H1 (cell line): Measurements from ENCODE around the gene THOP1. TPM values are rescaled to one million over a fixed set of nuclear protein-coding genes. Genes with fewer than 3 reads are reported as not detected.

ENCODE experiments used
- CTCF ChIA-PET: fragments of 300-600 bp; sonication (Branson Sonifier 250); formaldehyde crosslinking; loops from one replicate; lab custom pipeline; 2021; ENCODE audit not compliant: partially characterized antibody; lab: Charles Lee
- POLR2A ChIA-PET: fragments of 300-600 bp; sonication (Branson Sonifier 250); formaldehyde crosslinking; loops from one replicate; lab custom pipeline; 2021; ENCODE audit warnings: inconsistent platforms; ENCODE audit not compliant: partially characterized antibody; lab: Charles Lee
- DNase-seq, 2 experiments: peaks; one replicate each; pipeline versions ENCODE4 v3.0.0 to v3.0.0-alpha.2; 2010 to 2022; ENCODE audit warnings: low spot score in 2 of 2, low read depth in 1 of 2, mixed read lengths in 1 of 2
- FAIRE-seq: peaks from 2 replicates; lab custom pipeline; 2011; peaks lifted over from hg19 to GRCh38; lab: Jason Lieb, UNC
- H2AFZ ChIP-seq: 2 replicates; pipeline ENCODE4 v1.8.1; 2012; ENCODE audit warnings: low read length, inconsistent platforms
- H2AK5ac ChIP-seq: 2 replicates; pipeline ENCODE4 v1.6.1; 2013; ENCODE audit warnings: low read depth, low read length
- H2BK120ac ChIP-seq: replicated peaks from 2 replicates; pipeline ENCODE3; 2013; ENCODE audit warnings: low read depth, low read length, inconsistent platforms
- H2BK12ac ChIP-seq: 2 replicates; pipeline ENCODE4 v1.6.1; 2013; ENCODE audit warnings: low read depth, low read length
- H2BK15ac ChIP-seq: 2 replicates; pipeline ENCODE4 v1.6.1; 2013; ENCODE audit warnings: low read length
- H2BK20ac ChIP-seq: 2 replicates; pipeline ENCODE4 v1.6.1; 2013; ENCODE audit warnings: low read length
- H2BK5ac ChIP-seq: 2 replicates; pipeline ENCODE4 v1.6.1; 2013; ENCODE audit warnings: low read depth, low read length
- H3K14ac ChIP-seq: 2 replicates; pipeline ENCODE4 v1.6.1; 2013; ENCODE audit warnings: inconsistent platforms; ENCODE audit not compliant: insufficient read length
- H3K18ac ChIP-seq: 2 replicates; pipeline ENCODE4 v1.6.1; 2013; ENCODE audit warnings: low read length; ENCODE audit errors: extremely low read depth
- H3K23ac ChIP-seq: 2 replicates; pipeline ENCODE4 v1.6.1; 2013; ENCODE audit warnings: inconsistent platforms; ENCODE audit not compliant: insufficient read length
- H3K23me2 ChIP-seq: 2 replicates; pipeline ENCODE4 v1.6.1; 2013; ENCODE audit warnings: low read depth, low read length
- H3K27ac ChIP-seq: 2 replicates; pipeline ENCODE4 v1.6.1; 2011; ENCODE audit warnings: low read depth, low read length, inconsistent platforms
- H3K27me3 ChIP-seq, 4 experiments: replicated peaks in 1 of 4; 1 replicate in 1 of 4; 2 replicates in 3 of 4; pipeline versions ENCODE4 v1.6.1 to v1.8.1; 2011 to 2013; ENCODE audit warnings: low read length in 3 of 4, mild to moderate bottlenecking in 3 of 4, inconsistent platforms in 2 of 4, mixed read lengths in 2 of 4, moderate library complexity in 1 of 4; ENCODE audit not compliant: control insufficient read depth in 3 of 4, insufficient read depth in 3 of 4; ENCODE audit errors: extremely low read depth in 1 of 4
- H3K36me3 ChIP-seq, 4 experiments: 2 replicates each; pipeline versions ENCODE4 v1.6.1 to v1.8.1; 2011 to 2013; ENCODE audit warnings: mild to moderate bottlenecking in 4 of 4, low read length in 3 of 4, moderate library complexity in 2 of 4, control low read depth in 1 of 4, inconsistent platforms in 1 of 4; ENCODE audit not compliant: insufficient read depth in 4 of 4, control insufficient read depth in 2 of 4
- H3K4ac ChIP-seq: replicated peaks from 2 replicates; pipeline ENCODE3; 2013; ENCODE audit warnings: low read length, low read depth, mixed read lengths, inconsistent platforms; ENCODE audit not compliant: insufficient read length
- H3K4me1 ChIP-seq, 4 experiments: replicated peaks in 1 of 4; 1 replicate in 1 of 4; 2 replicates in 3 of 4; pipeline versions ENCODE4 v1.6.1 to v1.8.1; 2011 to 2013; ENCODE audit warnings: low read length in 3 of 4, inconsistent platforms in 2 of 4, mixed read lengths in 1 of 4; ENCODE audit not compliant: insufficient read depth in 4 of 4, control insufficient read depth in 3 of 4
- H3K4me2 ChIP-seq, 2 experiments: 2 replicates each; pipeline versions ENCODE4 v1.6.1 to v1.8.1; 2011 to 2013; ENCODE audit warnings: low read depth in 2 of 2, low read length in 2 of 2, control low read depth in 1 of 2, inconsistent platforms in 1 of 2, mild to moderate bottlenecking in 1 of 2; ENCODE audit not compliant: insufficient read depth in 1 of 2
- H3K4me3 ChIP-seq, 4 experiments: fragments of 200-600, 300-600 bp in 1 of 4; sonication (generic), shearing (Covaris generic), sonication (Bioruptor Twin) in 1 of 4; 2 replicates each; pipeline versions ENCODE4 v1.5.1 to v1.8.1; 2011 to 2016; ENCODE audit warnings: low read length in 4 of 4, low read depth in 3 of 4, control low read depth in 2 of 4, inconsistent platforms in 2 of 4, mild to moderate bottlenecking in 2 of 4, mixed read lengths in 1 of 4, moderate library complexity in 1 of 4; ENCODE audit not compliant: insufficient read depth in 2 of 4; ENCODE audit errors: extremely low read depth in 1 of 4
- H3K56ac ChIP-seq: replicated peaks from 2 replicates; pipeline ENCODE3; 2013; ENCODE audit warnings: low read depth, mild to moderate bottlenecking, mixed read lengths, low read length, inconsistent platforms; ENCODE audit not compliant: insufficient read length
- H3K79me1 ChIP-seq: 2 replicates; pipeline ENCODE4 v1.6.1; 2013; ENCODE audit warnings: low read depth, low read length, control low read depth
- H3K79me2 ChIP-seq, 2 experiments: 2 replicates each; pipeline versions ENCODE4 v1.6.1 to v1.8.1; 2012 to 2013; ENCODE audit warnings: low read length in 2 of 2, mild to moderate bottlenecking in 2 of 2, inconsistent platforms in 1 of 2; ENCODE audit not compliant: insufficient read depth in 2 of 2, control insufficient read depth in 1 of 2
- H3K9ac ChIP-seq, 4 experiments: replicated peaks in 1 of 4; 1 replicate in 1 of 4; 2 replicates in 3 of 4; pipeline versions ENCODE4 v1.6.1 to v1.8.1; 2011 to 2013; ENCODE audit warnings: low read depth in 3 of 4, low read length in 3 of 4, control low read depth in 2 of 4, mild to moderate bottlenecking in 2 of 4, moderate library complexity in 2 of 4, inconsistent platforms in 1 of 4; ENCODE audit errors: extremely low read depth in 1 of 4
- H3K9me3 ChIP-seq, 2 experiments: 2 replicates each; pipeline versions ENCODE4 v1.6.1 to v1.8.1; 2012 to 2013; ENCODE audit warnings: mild to moderate bottlenecking in 2 of 2, moderate library complexity in 2 of 2, control low read depth in 1 of 2, inconsistent platforms in 1 of 2, low read depth in 1 of 2, low read length in 1 of 2, mixed read lengths in 1 of 2; ENCODE audit not compliant: insufficient read depth in 2 of 2
- H4K20me1 ChIP-seq, 2 experiments: replicated peaks in 1 of 2; 2 replicates each; pipeline versions ENCODE3 to v1.8.1; 2011 to 2013; ENCODE audit warnings: inconsistent platforms in 2 of 2, low read length in 2 of 2, mild to moderate bottlenecking in 1 of 2; ENCODE audit not compliant: insufficient read depth in 2 of 2, control insufficient read depth in 1 of 2
- H4K5ac ChIP-seq: 2 replicates; pipeline ENCODE4 v1.6.1; 2013; ENCODE audit warnings: low read length, low read depth, mixed read lengths, inconsistent platforms; ENCODE audit not compliant: insufficient read length
- H4K8ac ChIP-seq: 2 replicates; pipeline ENCODE4 v1.8.0; 2013; ENCODE audit warnings: mild to moderate bottlenecking, moderate library complexity, low read length, inconsistent platforms; ENCODE audit not compliant: insufficient read depth; ENCODE audit errors: extremely low read depth
- H4K91ac ChIP-seq: replicated peaks from 2 replicates; pipeline ENCODE3; 2013; ENCODE audit warnings: low read length, mixed read lengths, inconsistent platforms; ENCODE audit not compliant: insufficient read length
- CHD1 ChIP-seq: IDR thresholded peaks from 2 replicates; pipeline ENCODE4 v1.6.1; 2012; ENCODE audit warnings: low read depth, low read length, improper control_type of control experiment
- CREB1 ChIP-seq: IDR thresholded peaks from 2 replicates; pipeline ENCODE4 v1.6.1; 2012; ENCODE audit warnings: inconsistent platforms
- EZH2 ChIP-seq: fragments of 200-600 bp; sonication (generic); IDR thresholded peaks from 2 replicates; pipeline ENCODE4 v1.7.1; 2012; ENCODE audit warnings: low read depth, mild to moderate bottlenecking, moderate library complexity, low read length, inconsistent platforms; ENCODE audit not compliant: severe bottlenecking
- GTF2F1 ChIP-seq: IDR thresholded peaks from 2 replicates; pipeline ENCODE4 v1.6.1; 2012; ENCODE audit warnings: low read depth, low read length, improper control_type of control experiment, borderline replicate concordance
- HDAC6 ChIP-seq: IDR thresholded peaks from one replicate; pipeline ENCODE4 v1.7.1; 2012; ENCODE audit warnings: low read depth, mild to moderate bottlenecking, inconsistent platforms, low read length, moderate library complexity
- JUND ChIP-seq: IDR thresholded peaks from 2 replicates; pipeline ENCODE4 v1.6.1; 2011; ENCODE audit warnings: mild to moderate bottlenecking, improper control_type of control experiment, low read length
- NANOG ChIP-seq: IDR thresholded peaks from 2 replicates; pipeline ENCODE4 v1.6.1; 2011; ENCODE audit warnings: low read length, low read depth, mild to moderate bottlenecking, inconsistent platforms; ENCODE audit not compliant: insufficient read depth, poor library complexity, severe bottlenecking
- PHF8 ChIP-seq: fragments of 200-600 bp; sonication (generic); conservative IDR thresholded peaks from 2 replicates; pipeline ENCODE4 v1.7.1; 2012; ENCODE audit warnings: low read depth, mild to moderate bottlenecking, inconsistent platforms, low read length, moderate library complexity
- RBBP5 ChIP-seq: IDR thresholded peaks from 2 replicates; pipeline ENCODE4 v1.7.1; 2012; ENCODE audit warnings: low read depth, mild to moderate bottlenecking, inconsistent platforms, low read length, moderate library complexity, borderline replicate concordance
- RFX5 ChIP-seq: IDR thresholded peaks from 2 replicates; pipeline ENCODE4 v1.6.1; 2011; ENCODE audit warnings: low read depth, low read length, improper control_type of control experiment, borderline replicate concordance
- SP4 ChIP-seq: IDR thresholded peaks from 2 replicates; pipeline ENCODE4 v1.6.1; 2012; ENCODE audit warnings: low read length, inconsistent platforms
- USF2 ChIP-seq: IDR thresholded peaks from 2 replicates; pipeline ENCODE4 v1.6.1; 2011; ENCODE audit warnings: low read length, improper control_type of control experiment
- YY1 ChIP-seq: IDR thresholded peaks from 2 replicates; pipeline ENCODE4 v1.6.1; 2011; ENCODE audit warnings: low read depth, mild to moderate bottlenecking, low read length
- WGBS, 2 experiments: shearing (Covaris generic) in 1 of 2; methylation state at CpG; one replicate each; pipeline versions ENCODE4 v1.1.6 to v1.1.7; 2013 to 2015; ENCODE audit warnings: low lambda C conversion rate in 2 of 2, mixed read lengths in 2 of 2, inconsistent platforms in 1 of 2, low coverage in 1 of 2, missing lambda C conversion rate in 1 of 2; ENCODE audit not compliant: insufficient replicate concordance in 2 of 2, insufficient coverage in 1 of 2, insufficient read length in 1 of 2; ENCODE audit errors: extremely low coverage in 1 of 2, missing lambda C conversion rate in 1 of 2; 5-methylcytosine and 5-hydroxymethylcytosine counted together
- polyA plus RNA-seq, 7 experiments: library from polyadenylated mRNA; depleted of rRNA in 3 of 7; stranded (reverse) in 5 of 7; unstranded in 2 of 7; fragments of >200 nt in 5 of 7; fragments of 200-250 nt in 2 of 7; gene quantifications; 1 replicate in 5 of 7; 2 replicates in 1 of 7; 4 replicates in 1 of 7; pipeline versions ENCODE4 v1.2.1 to v1.2.3, GENCODE V29; 2011 to 2013; ENCODE audit warnings: missing spikeins in 2 of 7, mixed read lengths in 2 of 7
- total RNA-seq: library from RNA; stranded (reverse); fragmentation: NEBNext Ultra II Directional; extraction: Animal tissue kit (Norgen Biotek cat#: 25700); gene quantifications from 2 replicates; pipeline ENCODE4 v1.2.1, GENCODE V29; 2021

Gene THOP1
- total and polyA plus RNA-seq, 2 of the 8 experiments (the other 6 are each of a cell fraction or from before 2014, with no cell fraction given), result 136 to 159 TPM

- Histone ChIP-seq H3K23ac (no peak overlapping the region), H2BK15ac (no peak overlapping the region), H2BK12ac (no peak overlapping the region), H3K14ac (no peak overlapping the region), H3K27ac (no peak overlapping the region), H3K9ac (no peak overlapping the region), H3K56ac (no peak overlapping the region), H3K79me2 (peaks cover 3 to 32% of the 10 kb centered on the region in 2 experiments; a peak in 3 of 4 replicates), H3K4ac (no peak overlapping the region), H4K8ac (0 out of 2 replicates have a peak overlapping the region, but pooled peaks have one; percentile 23), H2BK20ac (no peak overlapping the region), H2BK120ac (no peak overlapping the region), H3K27me3 (no peaks in the 10 kb centered on the region), H4K91ac (no peak overlapping the region), H3K23me2 (no peaks in the 10 kb centered on the region), H4K5ac (no peak overlapping the region), H2BK5ac (no peak overlapping the region), H3K18ac (no peak overlapping the region), H4K20me1 (peaks cover 2 to 30% of the 10 kb centered on the region in 2 experiments), H3K4me3 (no peak overlapping the region), H2AK5ac (no peak overlapping the region), H3K9me3 (no peaks in the 10 kb centered on the region), H3K36me3 (peaks cover 20 to 60% (median 42%) of the 10 kb centered on the region in 4 experiments), H3K79me1 (peaks cover 10% of the 10 kb centered on the region), H3K4me1 (no peaks in the 10 kb centered on the region; a peak in 1 of 7 replicates), H3K4me2 (no peak overlapping the region), H2AFZ (no peak overlapping the region)
- FAIRE-seq (no peak), DNase-seq (no peak)
- 92% methylated on average over 16 of the region's 16 CpGs; no CpG with 5 or more reads in 1 of the 2 experiments for WGBS, 2 experiments
- POLR2A ChIA-PET, result interaction anchor here (1.3 kb wide), 1 partner anchor 28 kb away, joined by 3 read pairs; the partner anchor contains the start of gene ZNF554
- CTCF ChIA-PET, result interaction anchor here (0.9 kb wide), 1 partner anchor 144 kb away, joined by 4 read pairs; no protein-coding TSS in a partner anchor
- no peak for TF ChIP-seq CREB1
- no peak for TF ChIP-seq JUND
- no peak for TF ChIP-seq PHF8
- no peak for TF ChIP-seq USF2
- no peak for TF ChIP-seq YY1
- TF ChIP-seq RFX5, result no peak
- TF ChIP-seq EZH2, result no peak
- no peak for TF ChIP-seq HDAC6
- no peak for TF ChIP-seq GTF2F1
- no peak for TF ChIP-seq SP4
- no peak for TF ChIP-seq CHD1
- TF ChIP-seq RBBP5, result no peak
- no peak for TF ChIP-seq NANOG
Observed at GRCh38 chr19:2791876-2792275, 6.6 kb downstream of the THOP1 start.
